Stimulated activated CD4-positive, alpha-beta T cell treated with anti-CD3 and anti-CD28 coated beads, Interleukin-4, amount 100 ng/mL, for 4 hours (primary cell): Measurements from ENCODE around the gene VPS13A.
"Not testable (repeated sequence)": the region's sequence is repeated elsewhere in the genome, so short reads cannot be mapped to it uniquely, and the experiment has no call there.

Experiments
- DNase-seq, 2 experiments: peaks; one replicate each; pipeline ENCODE4 v3.0.0-alpha.2; 2020

The VPS13A gene

DNA sequence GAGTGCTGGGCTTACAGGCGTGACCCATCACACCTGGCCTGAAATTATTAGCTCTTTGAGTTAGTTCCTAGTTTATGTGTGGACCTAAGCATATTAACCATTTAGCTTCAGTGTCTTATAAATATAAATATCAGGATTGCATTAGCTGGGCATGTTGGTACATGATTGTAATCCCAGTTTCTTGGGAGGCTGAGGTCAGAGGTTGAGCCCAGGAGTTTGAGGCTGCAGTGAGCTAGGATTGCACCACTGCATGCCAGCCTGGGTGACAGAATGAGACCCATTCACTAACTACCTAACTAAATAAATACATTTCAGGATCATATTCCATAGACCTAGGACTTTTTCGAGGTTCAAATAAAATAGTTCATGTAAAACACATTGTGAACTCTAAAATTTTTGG, 129.8 kb downstream of the VPS13A start:
- no peak for DNase-seq

GRCh38 chr9:77316058-77316457, 138.7 kb downstream of the VPS13A start:
- DNase-seq: no peak

GRCh38 chr9:77325058-77325457, 147.7 kb downstream of the VPS13A start:
- DNase-seq: no peak

- no peak for DNase-seq
Measured at GRCh38 chr9:77328102-77328501, 150.8 kb downstream of the VPS13A start.

DNA sequence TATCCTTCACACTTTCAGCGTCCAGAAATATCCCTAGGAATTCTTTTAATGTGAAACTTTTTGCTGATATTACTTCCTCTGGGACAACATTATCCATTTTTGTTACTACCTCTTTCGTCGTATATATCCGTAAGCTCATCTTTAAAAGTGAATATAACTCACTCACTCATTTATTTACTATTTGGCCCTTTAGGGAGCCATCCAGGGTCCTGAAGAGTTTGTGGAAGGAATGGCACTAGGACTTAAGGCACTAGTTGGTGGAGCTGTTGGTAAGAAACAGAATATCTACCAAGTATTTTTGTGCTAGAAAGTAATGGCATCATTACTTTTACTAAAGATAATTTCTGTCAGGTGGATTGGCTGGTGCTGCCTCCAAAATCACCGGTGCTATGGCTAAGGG, 192.7 kb downstream of the VPS13A start:
- DNase-seq: no peak

DNA sequence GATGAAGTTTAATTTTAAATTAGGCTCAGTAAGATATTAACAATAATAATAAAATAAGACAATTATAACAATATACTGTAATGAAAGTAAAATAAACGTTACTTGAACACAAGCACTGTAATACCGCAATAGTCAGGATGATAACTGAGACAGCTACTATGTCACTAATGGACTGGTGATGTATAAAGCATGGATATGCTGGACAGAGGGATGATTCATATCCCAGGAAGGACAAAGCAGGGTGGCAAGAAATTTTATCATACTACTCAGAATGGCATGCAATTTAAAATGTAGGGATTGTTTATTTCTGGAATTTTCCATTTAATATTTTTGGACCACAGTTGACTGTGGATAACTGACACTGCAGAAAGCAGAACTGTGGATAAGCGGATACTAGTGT, 196.9 kb downstream of the VPS13A start:
- no peak for DNase-seq

- DNase-seq: no peak
Measured at GRCh38 chr9:77375956-77376532, 198.7 kb downstream of the VPS13A start.

DNA sequence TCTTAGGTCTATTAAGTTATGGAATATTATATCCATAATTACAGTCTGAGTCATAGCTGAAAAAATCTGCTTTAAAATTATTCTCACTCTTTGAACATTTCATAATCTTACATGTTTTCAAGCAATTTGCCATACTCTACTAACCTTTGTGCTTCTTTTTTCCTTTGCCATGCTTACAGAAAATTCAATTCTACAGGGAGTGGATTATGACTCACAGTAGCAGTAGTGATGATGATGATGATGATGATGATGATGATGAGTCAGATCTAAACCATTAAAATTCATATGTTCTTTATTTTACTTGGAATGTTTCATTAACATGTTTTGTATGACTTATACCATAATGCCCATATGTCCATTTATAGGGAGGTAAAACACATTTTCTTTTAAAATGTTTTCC, 207.1 kb downstream of the VPS13A start:
- DNase-seq: no peak

GRCh38 chr9:77386187-77386586, 208.9 kb downstream of the VPS13A start:
- DNase-seq: no peak

- DNase-seq: no peak
Measured at GRCh38 chr9:77391834-77392233, 214.5 kb downstream of the VPS13A start.

- DNase-seq: no peak
Measured at GRCh38 chr9:77392328-77392727, 215.0 kb downstream of the VPS13A start.

- not testable (repeated sequence) for DNase-seq
Measured at GRCh38 chr9:77398581-77398980, 221.2 kb downstream of the VPS13A start.

DNA sequence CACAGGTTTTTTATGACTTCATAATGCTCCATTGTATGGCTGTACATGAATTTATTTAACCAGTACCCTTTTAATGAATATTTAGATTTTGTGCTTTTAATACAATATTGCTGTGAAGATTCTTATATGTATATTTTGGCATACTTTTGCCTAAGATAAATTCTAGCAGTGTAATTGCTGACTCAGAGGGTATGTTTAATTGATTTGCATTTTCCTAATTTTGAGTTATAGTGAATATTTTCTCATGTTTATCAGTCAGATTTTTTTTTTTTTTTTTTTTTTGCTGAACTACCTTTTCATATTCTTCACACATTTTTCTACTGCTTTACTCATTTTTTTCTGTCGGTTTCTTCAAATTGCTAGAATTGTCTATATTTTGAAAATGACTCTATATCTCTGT, 222.6 kb downstream of the VPS13A start:
- no peak for DNase-seq

GRCh38 chr9:77402286-77402685, 225.0 kb downstream of the VPS13A start:
- DNase-seq: no peak

- no peak for DNase-seq
Measured at GRCh38 chr9:77403239-77403638, 225.9 kb downstream of the VPS13A start.

DNA sequence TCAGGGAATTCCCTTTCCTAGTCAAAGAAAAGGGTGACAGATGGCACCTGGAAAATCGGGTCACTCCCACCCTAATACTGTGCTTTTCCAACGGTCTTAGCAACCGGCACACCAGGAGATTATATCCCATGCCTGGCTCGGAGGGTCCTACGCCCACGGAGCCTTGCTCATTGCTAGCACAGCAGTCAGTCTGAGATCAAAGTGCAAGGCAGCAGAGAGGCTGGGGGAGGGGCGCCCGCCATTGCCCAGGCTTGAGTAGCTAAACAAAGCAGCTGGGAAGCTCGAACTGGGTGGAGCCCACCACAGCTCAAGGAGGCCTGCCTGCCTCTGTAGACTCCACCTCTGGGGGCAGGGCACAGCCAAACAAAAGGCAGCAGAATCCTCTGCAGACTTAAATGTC, 231.2 kb downstream of the VPS13A start:
- not testable (repeated sequence) for DNase-seq

DNA sequence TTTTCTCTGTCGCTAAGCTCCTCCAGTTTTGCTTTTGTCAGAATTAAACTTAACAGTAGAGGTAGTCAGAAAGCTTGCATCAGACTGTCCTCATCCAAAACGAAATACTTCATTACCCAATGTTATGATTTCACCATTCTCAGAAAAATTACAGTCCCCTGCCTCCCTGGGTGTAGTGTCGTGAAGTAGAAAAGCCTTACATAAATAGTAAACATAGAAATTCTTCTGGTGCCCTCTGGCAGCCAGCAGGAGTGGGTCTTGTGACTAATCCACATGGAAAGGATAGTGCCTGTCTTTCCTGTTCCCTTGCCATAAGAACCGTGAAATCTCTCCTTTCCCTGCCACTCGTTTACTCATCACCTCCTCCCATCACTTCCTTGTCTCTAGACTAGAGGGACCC, 240.2 kb downstream of the VPS13A start:
- DNase-seq: no peak

DNA sequence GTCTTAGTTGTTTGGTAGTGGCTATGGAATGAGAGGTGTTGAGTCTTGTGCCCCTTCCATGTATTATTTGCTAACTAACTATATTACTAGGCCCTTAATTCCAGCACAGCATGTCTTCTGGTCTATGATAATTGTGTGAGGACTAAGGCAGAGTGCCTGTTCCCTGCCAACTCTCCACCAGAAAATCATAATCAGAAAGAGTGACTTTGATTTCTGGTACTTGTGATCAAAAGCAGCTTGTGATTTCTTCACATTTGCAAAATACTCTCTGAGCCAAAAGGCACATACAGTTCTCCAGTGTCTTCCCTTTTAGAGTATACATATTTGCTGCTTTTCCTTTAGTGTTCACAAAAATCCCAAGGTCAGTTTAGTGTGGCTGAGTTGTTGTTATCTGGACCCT, 240.9 kb downstream of the VPS13A start:
- no peak for DNase-seq

GRCh38 chr9:77420641-77421040, 243.3 kb downstream of the VPS13A start:
- no peak for DNase-seq

DNA sequence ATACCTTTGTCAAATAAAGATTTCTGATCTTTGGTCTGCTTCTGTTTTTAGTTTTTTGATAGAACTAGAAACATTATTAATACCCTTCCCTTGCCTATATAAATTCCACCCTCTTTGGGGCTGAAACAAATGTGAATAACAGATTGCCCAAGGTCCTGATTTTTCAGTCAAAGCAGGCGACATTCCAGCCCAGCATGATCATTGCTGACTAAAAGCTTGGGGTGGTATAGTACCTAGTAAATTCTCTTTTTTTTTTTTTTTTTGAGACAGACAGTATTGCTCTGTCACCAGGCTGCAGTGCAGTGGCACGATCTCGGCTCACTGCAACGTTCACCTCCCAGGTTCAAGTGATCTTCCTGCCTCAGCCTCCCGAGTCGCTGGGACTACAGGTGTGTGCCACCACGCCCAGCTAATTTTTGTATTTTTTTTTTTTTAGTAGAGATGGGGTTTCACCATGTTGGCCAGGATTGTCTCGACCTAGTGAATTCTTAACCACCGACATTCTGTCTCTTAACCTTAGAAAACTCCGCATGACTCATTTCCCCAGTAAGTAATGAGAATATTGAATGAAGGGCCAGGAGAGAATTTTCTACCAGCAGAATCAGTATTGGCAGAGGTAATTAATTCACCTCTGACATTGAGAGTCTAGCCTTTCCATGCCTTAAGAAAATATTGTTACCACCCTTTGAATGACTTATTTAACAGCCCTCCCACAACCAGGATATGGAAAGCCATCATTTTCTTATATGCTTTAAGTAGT, 244.4 kb downstream of the VPS13A start:
- DNase-seq: no peak

- no peak for DNase-seq
Measured at GRCh38 chr9:77422969-77423368, 245.6 kb downstream of the VPS13A start.

DNA sequence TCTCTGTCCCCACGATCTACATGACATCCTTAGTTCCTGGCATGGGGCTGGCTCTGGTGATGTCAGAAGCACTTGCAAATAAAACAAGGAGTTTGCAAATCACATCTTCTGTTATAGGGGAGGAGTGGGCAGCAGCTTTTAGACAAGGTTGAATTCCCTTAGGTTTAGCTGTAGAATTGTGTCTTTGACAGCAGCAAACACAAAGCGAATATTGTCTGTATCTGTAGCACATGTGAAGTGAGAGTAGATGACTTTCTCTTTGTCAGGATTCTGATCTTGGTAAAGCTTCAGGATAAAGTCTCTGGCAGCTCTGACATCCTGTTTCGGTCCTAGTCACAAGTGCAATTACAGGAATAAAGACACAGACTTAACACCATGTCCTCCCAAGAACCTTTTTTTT, 246.5 kb downstream of the VPS13A start:
- no peak for DNase-seq

DNA sequence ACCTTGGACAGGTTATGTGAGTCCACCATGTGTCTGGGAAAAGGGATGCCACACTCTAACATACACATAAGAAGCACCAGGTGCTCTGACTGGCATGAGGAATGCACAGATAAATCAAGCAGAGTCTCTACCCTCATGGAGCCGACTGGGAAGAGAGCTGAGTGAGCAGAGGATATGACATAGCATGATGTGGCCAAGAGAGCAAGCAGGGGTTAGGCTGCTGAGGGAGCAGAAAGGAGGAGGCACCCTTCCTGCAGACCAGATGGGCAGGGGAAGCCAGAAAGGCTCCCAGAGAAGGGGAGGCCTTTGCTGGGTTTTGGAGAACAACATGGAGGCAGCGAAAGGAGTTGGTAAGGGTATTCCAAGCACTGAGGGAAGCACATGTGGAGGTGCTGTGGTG, 247.7 kb downstream of the VPS13A start:
- no peak for DNase-seq

- DNase-seq: no peak
Measured at GRCh38 chr9:77426712-77427111, 249.4 kb downstream of the VPS13A start.
